ENCODE data around the gene KCNJ12.
"Not testable (repeated sequence)": the region's sequence is repeated elsewhere in the genome, so short reads cannot be mapped to it uniquely, and the experiment has no call there.

The KCNJ12 gene

DNA sequence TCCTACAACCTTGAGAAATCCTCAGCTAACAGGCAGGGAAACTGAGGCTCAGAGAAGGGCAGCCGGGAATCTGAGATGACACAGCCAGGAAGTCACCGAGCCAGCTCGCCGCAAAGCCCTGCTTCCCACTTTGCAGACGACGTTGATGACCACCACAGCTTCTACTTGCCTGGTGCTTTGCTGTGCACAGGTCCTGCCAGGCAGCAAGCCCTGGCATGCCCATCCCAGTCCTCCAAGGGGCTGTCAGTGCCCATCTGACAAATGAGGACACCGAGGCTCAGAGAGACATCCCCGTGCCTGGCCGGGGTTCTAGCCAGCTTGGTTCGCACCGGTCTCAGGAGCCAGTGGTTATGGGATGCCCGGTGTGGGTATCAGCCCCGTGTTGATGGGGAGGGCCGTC, 20.1 kb downstream of the KCNJ12 start:
- CTCF ChIA-PET, result no interaction called here

GRCh38 chr17:21397341-21398190, 21.4 kb downstream of the KCNJ12 start:
- H3K9me3 ChIP-seq (ENCODE audit: control insufficient read depth, insufficient read depth, low read depth, low read length), result no peaks in the 10 kb centered on the region
- H3K36me3 ChIP-seq (ENCODE audit: control insufficient read depth in 2 of 2, insufficient read depth in 1 of 2, low read length in 2 of 2), result no peaks in the 10 kb centered on the region
- no peak for TF ChIP-seq GFI1B (tag by site-specific recombination; IDR thresholded peaks at IDR 0.05)
- TF ChIP-seq GLIS2 (tag by site-specific recombination; IDR thresholded peaks at IDR 0.05), result peak; percentile 15; the same call in 1 of the 2 replicates
- no peak overlapping the region for H3K27ac ChIP-seq (ENCODE audit: extremely low read depth, low read depth, low read length)
- no peaks in the 10 kb centered on the region for H3K4me1 ChIP-seq (ENCODE audit: control insufficient read depth, insufficient read depth, low read length)
- ChIA-PET POLR2A (no interaction called here), CTCF (interaction anchor here (0.6 to 1.0 kb wide), 4 partner anchors 37 to 278 kb away, joined by 3 to 4 read pairs (median 3); no protein-coding TSS in a partner anchor)
- H3K4me3 ChIP-seq (ENCODE audit: low read depth, low read length), result no peak overlapping the region

More for the DNA sequence above, 20.1 kb downstream of the KCNJ12 start:
- POLR2A ChIA-PET, result interaction anchor here (0.6 kb wide), 1 partner anchor 78 kb away, joined by 3 read pairs; no protein-coding TSS in a partner anchor
- Histone ChIP-seq H3K4me3 (ENCODE audit: low read depth, low read length) (no peak overlapping the region), H3K9me3 (ENCODE audit: control insufficient read depth, insufficient read depth, low read depth, low read length) (no peaks in the 10 kb centered on the region), H3K4me1 (ENCODE audit: control insufficient read depth, insufficient read depth, low read length) (no peaks in the 10 kb centered on the region), H3K27ac (ENCODE audit: extremely low read depth, low read depth, low read length) (no peak overlapping the region), H3K36me3 (ENCODE audit: control insufficient read depth in 2 of 2, insufficient read depth in 1 of 2, low read length in 2 of 2) (no peaks in the 10 kb centered on the region)
- no peak for TF ChIP-seq ZNF366 (tag by site-specific recombination; conservative IDR thresholded peaks at IDR 0.05)
- TF ChIP-seq ZFHX2 (tag by site-specific recombination; conservative IDR thresholded peaks at IDR 0.05), result no peak
- TF ChIP-seq ZNF266 (tag by site-specific recombination; IDR thresholded peaks at IDR 0.05; ENCODE audit: low read depth), result peak; percentile 95

- no peaks in the 10 kb centered on the region for H3K36me3 ChIP-seq (ENCODE audit: control insufficient read depth in 2 of 2, insufficient read depth in 1 of 2, low read length in 2 of 2)
- no peak overlapping the region for H3K27ac ChIP-seq (ENCODE audit: extremely low read depth, low read depth, low read length)
- no peak overlapping the region for H3K4me3 ChIP-seq (ENCODE audit: low read depth, low read length)
- no peaks in the 10 kb centered on the region for H3K4me1 ChIP-seq (ENCODE audit: control insufficient read depth, insufficient read depth, low read length)
- no peaks in the 10 kb centered on the region for H3K9me3 ChIP-seq (ENCODE audit: control insufficient read depth, insufficient read depth, low read depth, low read length)
- CTCF ChIA-PET, result no interaction called here
- TF ChIP-seq ZNF704 (tag by site-specific recombination; IDR thresholded peaks at IDR 0.05) (no peak), ZNF274 (IDR thresholded peaks at IDR 0.05; ENCODE audit: low read length) (no peak), ZNF274 (tag by site-specific recombination; IDR thresholded peaks at IDR 0.05; ENCODE audit: borderline replicate concordance) (no peak), ZNF202 (tag by site-specific recombination; IDR thresholded peaks at IDR 0.05; ENCODE audit: borderline replicate concordance) (no peak), ZNF266 (tag by site-specific recombination; IDR thresholded peaks at IDR 0.05; ENCODE audit: low read depth) (no peak), AEBP2 (tag by site-specific recombination; IDR thresholded peaks at IDR 0.05; ENCODE audit: borderline replicate concordance) (no peak), ZNF549 (tag by site-specific recombination; IDR thresholded peaks at IDR 0.05) (no peak), BCL11B (tag by site-specific recombination; IDR thresholded peaks at IDR 0.05; ENCODE audit: low read depth) (no peak), ZEB2 (tag by site-specific recombination; IDR thresholded peaks at IDR 0.05) (no peak), ZIC2 (tag by site-specific recombination; IDR thresholded peaks at IDR 0.05) (peak; percentile 85)
- POLR2A ChIA-PET, result no interaction called here
These were observed 23.5 kb downstream of the KCNJ12 start for GRCh38 chr17:21399474-21400186.

- H3K9me3 ChIP-seq (ENCODE audit: control insufficient read depth, insufficient read depth, low read depth, low read length); POLR2A ChIA-PET; H3K27ac ChIP-seq (ENCODE audit: extremely low read depth, low read depth, low read length); H3K4me1 ChIP-seq (ENCODE audit: control insufficient read depth, insufficient read depth, low read length); CTCF ChIA-PET; H3K4me3 ChIP-seq (ENCODE audit: low read depth, low read length); H3K36me3 ChIP-seq (ENCODE audit: control insufficient read depth in 2 of 2, insufficient read depth in 1 of 2, low read length in 2 of 2): not testable (repeated sequence)
These were observed 24.0 kb downstream of the KCNJ12 start for GRCh38 chr17:21400187-21400569.
